ENCODE results near the gene NCKAP1.

GRCh38 chr2:182972548-182972942 lies 65.7 kb downstream of the NCKAP1 start:
- TF ChIP-seq POLR2AphosphoS5 (IDR thresholded peaks at IDR 0.05; ENCODE audit: borderline replicate concordance, low read depth, low read length) (no peak), EZH2 (IDR thresholded peaks at IDR 0.05) (no peak), FOXP2 (optimal IDR thresholded peaks at IDR 0.05; ENCODE audit: control extremely low read depth, extremely low read length, insufficient read depth) (no peak)
